GM12872 (cell line): ENCODE measurements around the gene KLK1.

ENCODE experiments used
- CTCF ChIP-seq: IDR thresholded peaks from 3 replicates; pipeline ENCODE4 v1.5.1; 2011; ENCODE audit warnings: low read depth, mild to moderate bottlenecking, low read length, moderate library complexity; ENCODE audit not compliant: insufficient read depth

KLK1 gene

GRCh38 chr19:50823389-50824042 is at the start of gene KLK1:
KLK1 (minus strand) TSS chr19:50823787; CDS start chr19:50823748, 39 bp downstream.
- no peak for TF ChIP-seq CTCF

- TF ChIP-seq CTCF, result no peak
Measured at GRCh38 chr19:50873056-50873455, 49.5 kb upstream of the KLK1 start, which contains the start of gene KLK2. KLK2 (plus strand) TSS chr19:50873439; CDS start chr19:50873474, 35 bp downstream.

GRCh38 chr19:50870417-50871089 is 47.0 kb upstream of the KLK1 start:
- TF ChIP-seq CTCF, result no peak

GRCh38 chr19:50869479-50869878 is 45.9 kb upstream of the KLK1 start:
- no peak for TF ChIP-seq CTCF

GRCh38 chr19:50861496-50862286 is 38.1 kb upstream of the KLK1 start:
- no peak for TF ChIP-seq CTCF

- TF ChIP-seq CTCF, result no peak
Measured at GRCh38 chr19:50861010-50861409, 37.4 kb upstream of the KLK1 start.

GRCh38 chr19:50859849-50860248 is 36.3 kb upstream of the KLK1 start:
- TF ChIP-seq CTCF, result no peak
